ENCODE results near the gene ADGRB2.
A peak's percentile ranks its signal among the peaks of the same experiment; 100 is the strongest.

The ADGRB2 gene

DNA sequence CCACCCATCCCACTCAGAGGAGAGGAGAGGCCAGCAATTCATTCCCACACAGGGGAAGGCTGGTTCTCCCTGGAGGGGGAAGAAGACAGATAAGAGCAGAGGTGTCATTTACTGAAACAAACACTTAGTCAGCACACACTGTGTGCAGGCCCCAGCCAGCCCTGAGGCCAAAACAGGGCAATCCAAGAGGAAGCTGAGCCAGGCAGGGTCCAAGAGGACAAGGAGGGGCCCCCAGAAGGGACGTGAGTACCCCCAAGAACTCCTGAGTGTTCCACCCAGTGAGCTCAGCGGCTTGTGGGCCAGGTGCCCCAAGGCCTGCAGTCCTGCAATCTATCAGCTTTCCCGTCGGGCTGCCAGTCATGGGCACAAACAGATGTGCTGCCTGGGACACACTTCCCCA is 15.8 kb downstream of the ADGRB2 start:
- no peak for DNase-seq

DNA sequence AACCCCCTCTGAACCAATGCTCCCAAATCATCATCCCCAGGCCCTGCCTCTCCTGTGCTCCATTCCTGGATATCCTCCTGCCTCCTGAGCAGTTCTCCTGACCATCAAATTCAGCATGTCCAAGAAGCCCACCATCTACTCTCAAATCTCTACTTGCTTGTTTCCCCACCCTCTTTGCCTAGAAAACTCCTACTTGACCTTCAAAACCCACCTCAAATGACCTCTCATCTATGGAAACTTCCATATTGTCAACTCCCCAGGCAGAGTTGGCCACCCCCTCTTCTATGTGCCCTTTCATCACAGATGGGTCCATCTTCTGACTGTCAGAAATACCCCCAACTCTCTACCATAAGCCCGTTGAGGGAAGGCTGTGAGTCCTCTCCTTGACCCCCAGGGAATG is 16.8 kb downstream of the ADGRB2 start:
- no peak for DNase-seq

DNA sequence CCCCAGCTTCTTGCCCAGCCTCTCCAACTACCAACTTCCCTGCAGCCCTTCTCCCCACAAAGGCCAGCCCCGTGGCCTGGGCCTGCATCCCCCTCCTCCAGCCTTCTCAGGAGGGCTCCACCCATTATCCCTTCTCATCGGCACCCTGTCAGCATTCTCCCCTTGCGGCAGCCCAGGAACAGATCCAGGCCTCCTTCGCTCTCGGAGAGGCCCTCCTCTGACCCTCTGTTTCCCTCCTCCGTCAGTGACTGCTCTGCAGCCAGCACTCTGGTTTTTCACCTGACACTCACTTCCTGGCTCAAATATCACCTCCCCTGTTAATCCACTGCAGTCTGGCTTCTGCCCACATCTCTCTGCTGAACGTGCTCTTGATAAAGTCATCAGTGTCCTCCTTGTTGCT is 17.5 kb downstream of the ADGRB2 start:
- no peak for DNase-seq

DNA sequence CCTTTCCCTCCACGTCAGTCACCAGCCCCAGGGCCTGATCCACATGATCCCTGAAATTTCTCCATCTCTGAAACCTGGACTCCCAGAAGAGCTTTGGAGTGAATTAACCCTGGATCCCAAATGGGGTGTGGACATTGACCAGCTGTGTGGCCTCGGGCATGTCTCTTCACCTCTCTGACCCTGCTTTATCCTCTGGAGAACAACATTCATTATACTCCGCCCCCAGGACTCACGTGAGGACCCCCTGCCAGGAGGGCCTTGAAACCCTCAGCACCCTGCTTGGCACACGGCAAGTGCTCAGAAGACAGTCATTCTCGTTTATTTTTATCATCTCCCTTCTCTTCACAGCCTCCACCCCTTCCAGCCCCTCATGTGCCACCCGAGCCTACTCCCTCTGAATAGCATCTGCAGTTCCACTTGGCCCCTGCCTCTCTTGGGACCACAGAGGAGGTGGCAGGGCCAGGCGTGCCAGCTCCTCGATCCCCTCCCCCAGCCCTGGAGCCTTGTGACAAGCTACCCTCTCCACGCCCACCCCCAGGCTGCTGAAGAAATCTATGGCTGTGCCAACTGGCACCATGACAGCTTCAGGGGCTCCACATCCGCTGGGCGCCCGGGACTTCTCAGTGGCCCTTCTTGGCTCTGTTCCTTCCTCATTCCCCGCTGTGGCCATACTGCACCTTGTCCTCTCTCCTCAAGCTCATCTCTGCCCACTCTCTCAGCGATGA is 18.0 kb downstream of the ADGRB2 start:
- peak; percentile 20 for DNase-seq

DNA sequence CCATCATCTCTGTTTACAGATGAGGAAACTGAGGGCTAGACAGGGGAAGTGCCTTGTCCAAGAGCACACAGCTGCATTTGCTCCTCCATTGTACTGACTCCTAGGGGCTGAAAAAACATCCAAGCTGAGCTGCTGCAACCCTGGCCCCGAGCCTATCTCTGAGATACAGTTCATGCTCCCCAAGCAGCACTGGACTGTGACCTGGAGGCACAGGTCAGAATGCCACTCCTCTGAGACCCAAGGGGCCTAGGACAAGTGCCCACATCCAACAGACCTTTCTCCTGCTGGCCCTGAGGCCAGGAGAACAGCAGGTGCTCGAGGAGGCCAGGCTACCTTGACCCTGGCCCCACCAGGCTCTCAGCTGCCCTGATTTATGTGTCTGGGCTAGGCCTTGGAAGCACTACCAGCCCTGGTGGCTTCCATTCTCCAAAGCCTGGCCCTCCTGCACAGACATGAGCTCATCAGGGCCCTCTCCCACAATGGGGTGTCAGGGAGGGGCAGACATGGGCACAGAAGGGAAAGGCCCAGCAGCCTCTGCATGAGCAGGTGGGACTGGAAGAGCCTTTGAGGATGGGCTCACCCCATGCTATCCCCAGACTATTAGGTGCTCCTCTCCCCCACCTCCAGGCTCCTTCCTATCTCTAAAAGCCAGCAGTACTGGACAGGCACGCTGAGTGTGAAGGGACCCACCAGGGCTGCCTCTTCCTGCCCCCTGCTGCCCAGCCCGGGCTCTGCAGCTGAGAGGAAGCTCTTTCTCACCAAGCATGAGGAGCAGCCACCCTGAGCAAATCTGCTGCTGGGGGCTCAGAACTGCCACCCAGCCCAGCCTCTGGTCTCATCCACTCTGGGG is 18.8 kb downstream of the ADGRB2 start:
- DNase-seq = peak; percentile 66

DNA sequence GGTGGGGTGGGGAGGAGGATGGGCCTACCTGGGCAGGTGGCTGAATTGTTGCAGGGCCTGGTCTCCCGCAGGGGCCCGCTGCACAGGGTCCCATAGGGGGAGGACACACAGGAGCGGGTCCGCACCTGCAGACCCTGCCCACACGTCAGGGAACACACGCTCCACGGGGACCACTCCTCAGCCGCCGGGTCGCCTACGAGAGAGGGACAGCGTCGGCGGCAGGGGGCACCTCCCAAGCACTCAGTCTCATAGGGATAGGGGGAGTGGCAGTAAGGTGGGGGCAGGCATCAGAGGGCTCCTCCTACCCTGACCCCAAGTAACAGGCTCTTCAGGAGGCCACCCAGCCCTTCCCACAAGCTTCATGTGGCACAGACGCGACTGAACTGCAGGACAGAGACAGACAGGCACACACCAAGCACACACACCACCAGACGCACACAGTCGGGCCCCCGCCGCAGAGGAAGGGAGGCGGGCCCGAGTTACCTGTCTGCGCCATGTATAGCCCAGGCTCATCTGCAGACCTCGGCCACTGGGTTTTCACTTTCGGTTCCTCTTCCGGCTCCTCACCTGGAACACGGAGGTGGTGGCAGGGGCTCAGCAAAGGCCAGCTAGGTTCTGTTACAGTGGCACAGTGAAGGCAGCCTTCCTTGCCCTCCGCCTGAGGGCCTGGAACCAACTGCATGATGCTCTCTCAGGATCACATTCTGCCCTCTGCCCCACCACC is 19.8 kb downstream of the ADGRB2 start:
- no peak for DNase-seq

DNA sequence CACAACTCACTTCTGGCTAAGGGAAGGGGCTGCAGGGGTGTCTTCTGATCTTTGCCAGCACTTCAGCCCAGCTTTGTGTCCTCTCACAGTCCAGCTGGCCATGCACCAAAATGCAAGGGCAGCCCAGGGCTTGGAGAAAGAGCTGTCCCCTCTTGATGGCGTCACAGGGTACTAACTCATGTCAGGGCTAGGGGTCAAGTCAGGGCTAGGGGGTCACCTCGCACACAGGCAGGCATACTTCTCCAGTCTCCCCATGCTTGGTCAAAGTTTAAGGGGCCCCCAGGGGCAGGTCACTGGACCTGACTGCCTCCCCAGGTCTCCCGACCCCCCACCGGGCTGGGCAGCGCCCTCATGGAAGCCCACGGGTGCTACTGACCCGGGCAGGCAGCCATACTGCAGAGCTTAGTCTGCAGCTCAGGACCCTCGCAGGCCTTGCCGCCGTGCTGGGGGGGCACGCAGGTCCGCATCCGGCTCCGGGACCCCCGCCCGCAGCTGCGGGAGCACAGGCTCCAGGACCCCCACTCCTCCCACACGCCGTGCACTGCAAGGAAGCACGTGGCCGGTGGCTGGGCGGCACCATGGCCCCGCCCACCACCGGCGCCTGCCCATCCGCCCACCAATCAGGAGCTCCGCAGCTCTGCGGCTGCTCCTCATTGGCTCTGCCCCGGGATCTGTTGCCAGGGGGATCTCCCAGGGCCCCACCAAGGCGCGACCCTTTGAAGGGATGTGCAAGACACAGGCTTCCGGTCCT is 21.5 kb downstream of the ADGRB2 start:
- DNase-seq = no peak

DNA sequence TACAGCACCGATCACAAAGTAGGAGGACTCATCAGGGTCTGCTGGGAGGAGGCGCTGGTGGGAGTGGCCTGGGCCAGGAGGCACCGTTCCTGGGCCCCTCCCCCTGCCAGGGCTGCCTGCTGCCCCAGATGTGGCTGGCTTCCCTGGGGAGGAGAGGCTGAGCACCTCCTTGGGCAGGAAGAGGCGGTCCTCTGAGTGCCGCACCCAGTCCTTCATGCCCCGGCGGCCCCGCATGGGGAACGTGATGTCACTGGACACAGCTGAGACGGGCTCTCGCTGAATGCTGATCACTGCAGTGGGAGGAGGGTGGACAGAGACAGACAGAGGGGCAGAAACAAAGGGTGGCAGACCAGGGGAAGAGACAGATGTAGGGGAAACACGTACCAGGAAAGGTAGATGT is 24.8 kb downstream of the ADGRB2 start:
- no peak for DNase-seq

DNA sequence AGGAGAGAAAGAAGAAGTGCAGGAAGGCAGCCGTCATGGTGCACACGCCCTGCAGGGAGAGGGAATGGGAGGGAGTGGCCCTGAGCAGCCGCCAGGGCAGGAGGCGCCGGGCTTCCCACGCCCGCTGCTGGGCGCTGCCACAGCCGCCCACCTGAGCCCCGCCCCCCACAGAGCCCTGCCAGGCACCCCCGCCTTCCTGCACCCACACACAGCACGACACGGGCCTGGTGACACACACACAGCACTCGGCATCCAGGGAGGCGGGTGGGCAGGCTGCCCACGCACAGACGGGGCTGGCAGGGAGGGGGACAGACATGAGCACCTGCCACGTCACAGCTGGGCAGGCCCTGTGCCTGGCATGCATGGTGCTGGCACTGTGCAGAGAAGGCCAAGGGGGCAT is 27.5 kb downstream of the ADGRB2 start:
- DNase-seq = no peak

DNA sequence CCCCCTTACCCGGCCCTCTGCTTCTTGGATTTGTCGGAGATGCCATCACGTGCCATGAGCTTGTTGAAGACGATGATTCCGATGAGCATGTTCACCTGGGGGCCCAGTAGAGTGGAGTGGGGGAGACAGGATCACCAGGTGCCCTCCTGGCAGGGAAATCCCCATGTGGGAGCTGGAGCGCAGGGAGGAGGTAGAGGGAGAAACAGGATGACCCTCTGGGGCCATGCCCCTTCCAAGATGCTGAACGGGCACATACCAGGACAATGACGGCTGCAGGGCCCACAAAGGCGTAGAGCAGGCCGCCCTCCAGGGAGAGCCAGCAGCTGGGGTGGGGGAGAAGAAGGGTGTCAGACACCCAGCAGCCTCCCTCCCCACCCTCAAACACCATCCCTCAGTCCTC is 28.6 kb downstream of the ADGRB2 start:
- DNase-seq = no peak

DNA sequence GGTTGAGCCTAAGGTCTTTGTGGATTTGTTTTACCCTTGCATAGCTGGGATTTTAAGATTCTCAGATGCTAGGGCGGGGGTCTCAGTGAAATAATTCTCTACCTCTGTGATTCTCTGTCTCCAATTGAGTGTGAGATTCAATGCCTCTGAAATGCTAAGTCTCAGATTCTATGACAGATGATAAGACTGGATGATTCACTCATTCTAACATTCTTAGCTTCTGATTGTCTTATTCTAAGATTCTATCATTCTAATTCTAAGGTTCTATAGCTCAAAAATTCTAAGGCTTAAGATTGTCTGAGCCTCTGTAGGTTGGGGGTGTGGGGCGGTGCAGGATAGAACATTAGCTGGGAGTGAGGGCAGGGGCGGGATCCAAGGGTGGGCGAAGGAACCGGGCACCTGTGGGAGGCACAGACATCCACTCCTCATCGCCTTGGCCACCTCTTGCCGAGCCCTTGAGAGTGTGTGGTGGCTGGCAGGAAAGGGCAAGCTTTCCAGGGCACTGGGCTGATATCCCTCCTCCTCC is 29.5 kb downstream of the ADGRB2 start:
- peak; percentile 31 for DNase-seq

DNA sequence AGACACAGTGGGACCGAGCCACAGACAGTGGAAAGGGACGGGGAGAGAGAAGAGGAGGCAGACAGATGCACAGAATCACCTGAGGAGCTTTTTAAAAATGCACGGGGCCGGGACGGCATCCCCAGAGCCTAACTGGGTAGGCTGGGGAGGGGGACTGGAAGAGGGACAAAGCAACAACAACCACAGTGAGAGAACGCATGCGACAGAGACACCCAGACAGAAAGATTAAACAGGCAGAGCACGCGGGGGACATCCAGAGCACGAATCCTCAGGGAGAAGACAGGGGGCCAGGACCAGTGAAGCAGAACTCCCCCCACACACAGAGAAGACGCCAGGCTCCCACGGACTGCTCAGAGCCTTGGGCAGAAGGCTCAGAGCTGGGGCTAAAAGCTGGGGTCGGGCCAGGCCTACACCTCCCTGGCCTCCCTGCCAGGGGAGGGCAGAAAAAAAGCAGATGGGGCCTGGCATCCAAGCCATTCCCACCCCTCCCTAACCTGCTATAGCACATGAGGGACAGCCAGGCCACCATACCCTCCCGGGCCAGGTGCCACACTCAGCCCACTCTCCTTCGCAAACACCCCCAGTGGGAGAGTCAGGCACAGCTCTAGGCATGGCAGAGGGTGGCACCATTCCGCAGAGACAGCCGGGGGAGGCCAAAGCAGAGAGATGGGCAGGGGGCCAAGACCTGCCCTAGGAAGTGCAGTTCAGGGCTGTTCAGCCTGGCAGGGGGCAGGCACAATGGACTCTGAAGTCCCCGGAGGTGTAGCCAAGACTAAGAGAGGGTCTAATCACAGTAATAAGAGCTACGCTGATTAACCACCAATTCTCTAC is 30.5 kb downstream of the ADGRB2 start:
- no peak for DNase-seq

DNA sequence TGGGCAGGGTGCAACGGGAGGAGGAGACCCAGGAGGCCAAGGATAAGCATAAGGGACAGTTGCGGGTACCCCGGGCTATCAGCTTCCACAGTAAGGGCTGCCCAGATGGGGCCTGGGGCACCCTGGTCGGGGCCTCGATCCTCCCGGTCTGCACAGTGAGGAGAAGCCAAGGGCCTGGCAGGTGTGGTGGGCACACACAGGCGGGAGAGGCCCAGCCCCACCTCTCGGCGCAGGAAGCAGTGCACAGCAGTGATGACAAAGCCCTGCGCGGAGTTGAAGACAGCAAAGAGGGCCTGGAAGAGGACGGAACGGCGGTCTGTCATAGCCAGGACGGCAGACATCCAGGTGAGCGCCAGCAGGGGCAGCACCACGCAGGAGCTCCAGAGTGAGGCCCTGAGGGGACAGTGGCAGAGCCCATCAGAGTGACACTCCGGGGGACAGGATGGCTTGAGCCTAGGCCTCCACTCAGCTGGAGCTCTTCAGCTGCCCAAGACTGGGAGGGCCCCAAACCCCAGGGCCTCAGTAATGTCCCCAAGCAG is 31.3 kb downstream of the ADGRB2 start:
- DNase-seq = no peak

DNA sequence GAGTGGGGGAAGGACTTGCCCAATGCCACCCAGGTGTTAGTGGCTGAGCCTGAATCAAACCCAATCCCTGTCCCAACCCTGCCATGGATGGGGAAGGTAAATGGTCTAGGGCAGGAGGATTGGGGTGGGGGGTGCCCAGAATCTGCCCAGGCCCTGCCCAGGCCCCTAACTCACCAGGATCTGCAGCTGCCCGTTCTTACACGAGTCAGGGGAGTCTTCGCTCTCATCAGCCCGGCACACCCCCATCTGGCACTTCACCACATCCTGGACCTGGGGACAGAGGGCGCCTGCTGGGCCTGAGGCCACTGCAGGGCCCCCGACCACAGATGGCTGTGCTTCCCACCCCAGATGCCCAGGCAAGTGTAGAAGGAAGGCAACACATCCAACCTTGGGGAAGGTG is 31.8 kb downstream of the ADGRB2 start:
- DNase-seq = no peak

DNA sequence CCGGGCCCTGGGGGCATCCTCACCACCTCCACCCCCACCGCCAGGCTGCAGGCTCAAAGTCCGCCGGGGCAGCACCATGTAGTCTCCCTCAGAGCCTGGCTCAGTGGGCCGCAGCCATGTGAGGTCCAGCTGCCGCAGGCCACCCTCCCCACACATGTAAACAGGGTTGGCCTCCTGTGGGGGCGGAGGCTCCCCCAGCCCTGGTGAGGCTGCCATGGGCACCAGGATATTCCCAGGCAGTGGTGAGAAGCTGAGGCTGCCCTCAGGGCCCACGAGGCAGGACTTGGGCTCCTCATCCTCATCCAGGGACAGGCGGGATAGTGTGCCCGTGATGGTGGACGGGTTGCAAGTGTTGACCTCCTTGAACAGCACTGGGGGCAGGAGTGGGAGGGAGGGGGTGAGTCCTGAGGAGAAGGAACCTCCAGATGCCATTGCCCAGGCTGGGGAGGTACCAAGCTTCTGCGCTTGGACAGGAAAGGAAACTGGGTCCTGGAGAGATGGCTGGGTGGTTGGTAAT is 33.0 kb downstream of the ADGRB2 start:
- no peak for DNase-seq

DNA sequence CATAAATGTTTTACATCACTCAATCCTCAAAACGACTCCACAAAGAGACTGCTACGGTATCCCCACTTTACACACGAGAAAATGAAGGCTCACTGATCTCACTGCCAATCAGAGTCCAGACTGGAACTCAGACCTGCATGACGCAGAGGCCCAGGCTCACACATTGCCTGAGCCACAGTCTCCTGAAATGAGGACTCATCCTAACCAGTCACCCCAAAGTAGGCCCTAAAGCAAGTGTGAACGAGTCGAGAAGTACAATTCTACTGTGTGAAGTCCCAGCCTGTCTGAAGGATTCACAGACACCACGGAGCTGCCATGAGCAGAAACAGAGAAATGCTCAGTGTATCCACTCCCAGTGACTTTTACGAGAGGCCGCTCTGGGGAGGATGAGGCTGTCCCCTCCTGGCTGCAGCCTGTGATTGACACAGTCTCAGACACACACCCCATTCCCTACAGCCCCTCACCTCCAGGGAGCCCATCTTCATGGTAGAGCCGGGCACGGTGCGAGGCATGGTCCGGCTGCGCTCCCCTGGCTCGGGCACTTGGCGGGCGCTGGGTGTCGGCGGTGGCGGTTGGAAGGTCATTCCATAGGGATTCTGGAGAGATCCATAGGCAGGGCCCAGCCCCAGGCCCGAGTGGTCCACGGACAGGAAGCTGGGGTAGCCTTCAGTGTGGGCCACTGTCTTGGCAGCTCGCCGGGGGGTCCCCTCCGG is 33.6 kb downstream of the ADGRB2 start:
- no peak for DNase-seq

DNA sequence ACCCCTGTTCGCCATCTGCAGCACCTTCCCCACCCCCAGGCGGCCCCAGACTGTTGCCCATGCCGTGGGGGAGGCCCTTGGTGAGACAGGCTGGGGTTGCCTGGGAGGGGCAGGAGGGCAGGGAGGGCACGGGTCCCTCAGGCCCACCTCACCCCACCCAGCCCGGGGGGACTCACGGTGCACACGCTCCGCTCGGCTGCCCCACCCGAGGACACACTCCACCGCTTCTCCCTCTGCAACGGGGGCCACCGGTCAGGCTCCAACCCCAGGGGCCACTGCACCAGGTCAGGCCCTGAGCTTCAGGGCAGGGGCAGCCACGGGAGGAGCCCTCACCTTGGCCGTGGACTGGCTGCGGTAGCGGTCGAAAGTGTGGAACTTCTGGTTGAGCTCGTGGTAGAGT is 36.3 kb downstream of the ADGRB2 start:
- DNase-seq = no peak

DNA sequence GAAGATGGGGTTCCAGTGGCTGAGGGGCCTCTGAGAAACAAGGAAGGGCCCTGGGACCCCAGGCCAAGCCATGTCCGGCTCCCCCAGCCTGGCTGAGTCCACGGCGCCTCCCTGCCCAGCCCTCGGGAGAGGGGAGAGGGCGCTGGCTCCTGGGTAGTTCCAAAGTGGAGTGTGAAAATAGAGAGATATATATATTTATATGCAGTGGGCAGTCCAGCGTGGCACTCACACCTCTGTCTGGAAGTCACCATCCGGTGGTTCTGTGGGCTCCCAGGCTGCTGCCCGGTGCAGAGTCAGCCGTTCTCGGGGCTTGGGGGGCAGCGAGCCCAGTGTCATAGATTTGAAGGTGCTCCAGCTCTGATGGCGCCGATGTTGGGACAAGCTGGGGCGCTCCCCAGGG is 36.9 kb downstream of the ADGRB2 start:
- DNase-seq = no peak

DNA sequence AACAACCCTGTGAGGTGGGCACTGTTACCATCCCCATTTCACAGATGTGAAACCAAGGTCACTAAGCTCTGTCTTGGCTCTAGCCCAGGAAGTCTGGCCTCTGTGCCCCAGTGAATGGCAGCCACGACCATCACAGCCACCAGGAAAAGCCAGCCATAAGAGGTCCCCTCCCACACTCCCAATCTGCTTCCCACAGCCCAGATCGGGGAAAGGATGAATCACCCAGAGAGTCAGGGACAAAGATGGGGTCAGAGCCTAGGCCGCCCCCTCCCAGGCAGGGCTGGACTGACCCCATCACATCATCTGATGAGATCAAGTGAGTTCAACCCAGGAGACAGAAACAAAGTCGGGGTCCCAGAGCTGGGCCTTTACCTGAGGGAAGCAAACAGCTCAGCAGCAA is 37.4 kb downstream of the ADGRB2 start:
- DNase-seq = no peak

DNA sequence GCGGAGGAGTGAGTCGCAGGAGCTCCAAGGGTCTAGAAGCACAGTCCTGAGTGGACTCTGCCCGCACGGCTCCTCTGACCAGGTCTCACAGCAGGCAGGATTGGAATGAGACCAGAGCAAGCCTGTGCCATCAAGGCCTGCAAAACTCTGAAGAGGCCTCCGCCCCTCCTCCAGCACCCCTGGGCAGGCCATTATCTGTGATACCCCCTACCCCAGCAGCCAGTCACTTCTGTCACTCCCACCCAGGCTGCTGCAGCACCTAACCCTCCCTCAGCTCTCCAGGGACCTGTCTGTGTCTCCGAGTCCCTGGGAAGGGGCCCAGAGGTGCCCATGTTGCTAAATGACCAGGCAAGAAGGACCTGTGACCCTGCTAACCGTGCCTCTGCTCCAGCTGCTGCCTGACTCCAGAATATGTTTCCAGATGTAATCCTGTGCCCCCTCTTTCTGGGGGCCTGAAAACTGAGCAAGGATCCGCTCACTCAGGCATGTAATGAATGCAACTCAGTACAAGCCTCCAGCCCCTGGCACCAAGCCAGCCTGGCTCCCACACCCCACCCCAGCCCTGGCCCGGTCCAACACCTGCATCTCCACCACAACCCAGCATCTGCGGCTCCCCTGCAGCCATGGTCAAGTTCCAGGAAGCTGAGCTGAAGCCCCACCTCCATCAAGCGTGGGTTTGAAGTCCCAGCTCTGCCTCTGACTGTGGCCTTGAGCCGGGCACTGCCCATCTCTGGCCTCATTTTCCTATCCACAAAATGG is 38.2 kb downstream of the ADGRB2 start:
- no peak for DNase-seq
